SU-DHL-6 (cell line): Measurements from ENCODE around the gene ZNF454.

Experiments used
- H2AFZ ChIP-seq: fragments of 200-600 bp; sonication (generic); 2 replicates; pipeline ENCODE4 v1.6.1; 2014; ENCODE audit warnings: low read depth, mild to moderate bottlenecking, moderate library complexity, mixed read lengths, antibody characterized with exemption, low read length; ENCODE audit not compliant: severe bottlenecking
- H3F3A ChIP-seq: fragments of 200-600 bp; shearing (Covaris generic); 2 replicates; pipeline ENCODE4 v1.6.0; 2016; ENCODE audit warnings: antibody characterized with exemption, mild to moderate bottlenecking; ENCODE audit not compliant: insufficient read depth
- H3K27ac ChIP-seq: fragments of 200-600 bp; sonication (generic); 2 replicates; pipeline ENCODE4 v1.5.1; 2016; ENCODE audit warnings: low read depth, mild to moderate bottlenecking, low read length, moderate library complexity, mixed read lengths
- H3K27me3 ChIP-seq: fragments of 200-600 bp; sonication (generic), shearing (Covaris generic); 2 replicates; pipeline ENCODE4 v1.6.0; 2014; ENCODE audit warnings: mild to moderate bottlenecking, low read length
- H3K36me3 ChIP-seq: fragments of 200-600 bp; sonication (generic); 2 replicates; pipeline ENCODE4 v1.6.1; 2014; ENCODE audit warnings: mild to moderate bottlenecking, low read length, mixed read lengths
- H3K4me2 ChIP-seq: fragments of 300-600, 200-600 bp; shearing (Covaris generic), sonication (generic); 2 replicates; pipeline ENCODE4 v1.6.0; 2014; ENCODE audit warnings: low read length, low read depth, mild to moderate bottlenecking; ENCODE audit not compliant: poor library complexity, severe bottlenecking
- H3K4me3 ChIP-seq: fragments of 200-600 bp; sonication (generic); 2 replicates; pipeline ENCODE4 v1.5.1; 2014; ENCODE audit warnings: antibody characterized with exemption, low read length, mild to moderate bottlenecking, mixed read lengths; ENCODE audit not compliant: insufficient read depth, poor library complexity, severe bottlenecking
- H3K79me2 ChIP-seq: fragments of 200-600 bp; sonication (generic); 2 replicates; pipeline ENCODE4 v1.6.1; 2014; ENCODE audit warnings: mild to moderate bottlenecking, low read length, moderate library complexity; ENCODE audit not compliant: insufficient read depth
- H3K9ac ChIP-seq: fragments of 200-600 bp; sonication (generic); 2 replicates; pipeline ENCODE4 v1.7.0; 2014; ENCODE audit warnings: mild to moderate bottlenecking, low read length
- H3K9me2 ChIP-seq: fragments of 200-600 bp; sonication (generic); replicated peaks from 2 replicates; pipeline ENCODE4 v1.6.1; 2014; ENCODE audit warnings: low read length; ENCODE audit not compliant: insufficient read depth
- H3K9me3 ChIP-seq: fragments of 200-600 bp; sonication (generic); 2 replicates; pipeline ENCODE4 v1.6.1; 2014; ENCODE audit warnings: low read length, mixed read lengths; ENCODE audit not compliant: insufficient read depth
- H4K20me1 ChIP-seq: fragments of 200-600 bp; sonication (generic); 2 replicates; pipeline ENCODE4 v1.6.1; 2014; ENCODE audit warnings: low read depth, mild to moderate bottlenecking, antibody characterized with exemption, low read length, moderate library complexity, mixed read lengths
- EZH2phosphoT487 ChIP-seq: fragments of 200-600 bp; sonication (generic), shearing (Covaris generic); conservative IDR thresholded peaks from 2 replicates; pipeline ENCODE4 v1.6.1; 2018; ENCODE audit warnings: mild to moderate bottlenecking, antibody characterized with exemption, low read length, moderate library complexity, mixed read lengths
- TF ChIP-seq, protein P1 (sequence below): fragments of 200-600 bp; sonication (generic); IDR thresholded peaks from one replicate; pipeline ENCODE4 v1.5.1; 2017; ENCODE audit warnings: antibody characterized with exemption, mild to moderate bottlenecking, low read length, moderate library complexity; ENCODE audit not compliant: insufficient read depth, poor library complexity, severe bottlenecking

Gene ZNF454

DNA sequence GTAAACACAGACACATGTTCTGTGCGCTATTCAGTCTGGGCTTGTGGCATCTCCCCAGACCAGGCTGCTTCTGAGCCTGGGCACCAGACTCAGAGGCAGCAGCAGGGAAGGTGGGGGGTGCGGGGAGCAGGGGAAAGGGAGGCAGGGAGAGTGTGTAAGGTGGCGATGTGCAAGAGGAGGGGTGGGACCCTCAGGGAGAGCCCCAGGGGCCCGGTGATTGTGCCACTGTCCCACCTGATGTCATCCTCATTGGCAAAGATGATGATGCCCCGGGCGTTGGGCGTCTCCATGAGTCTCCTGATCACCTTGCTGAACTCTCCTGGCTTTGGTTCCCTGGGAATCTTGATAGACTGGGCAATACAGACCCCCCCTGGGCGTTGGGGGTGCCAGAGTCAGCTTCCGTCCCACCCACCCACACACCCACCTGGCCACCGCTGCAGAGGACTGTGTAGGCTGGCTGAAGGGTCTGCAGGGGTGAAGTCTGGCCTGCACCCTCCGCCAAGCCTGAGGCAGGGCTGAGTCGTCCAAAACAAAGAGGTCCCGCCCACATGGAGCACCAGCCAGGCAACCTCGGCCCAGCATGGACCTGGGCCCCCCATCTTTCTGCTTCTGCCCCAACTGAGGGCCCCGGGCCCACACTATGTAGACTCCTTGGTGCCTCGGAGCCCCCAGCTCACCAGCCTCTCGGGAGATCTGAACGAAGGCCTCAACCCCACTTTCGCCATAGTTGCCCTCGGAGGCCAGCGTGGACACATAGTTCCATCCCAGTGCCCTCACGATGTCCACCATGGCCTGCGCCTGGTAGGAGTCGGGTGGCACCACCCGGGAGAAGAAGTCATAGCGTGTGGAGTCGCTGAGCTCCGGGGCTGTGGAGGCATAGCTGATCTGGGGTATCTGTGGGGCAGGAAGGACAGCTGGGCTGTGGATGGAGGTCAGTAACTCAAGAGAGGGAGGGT, 50.5 kb downstream of the ZNF454 start:
- H4K20me1 ChIP-seq, result no peaks in the 10 kb centered on the region
- H3K27me3 ChIP-seq, result no peaks in the 10 kb centered on the region
- H3K4me3 ChIP-seq, result no peak overlapping the region
- H3K9ac ChIP-seq, result no peak overlapping the region
- TF ChIP-seq EZH2phosphoT487, result no peak
- TF ChIP-seq, protein P1, sequence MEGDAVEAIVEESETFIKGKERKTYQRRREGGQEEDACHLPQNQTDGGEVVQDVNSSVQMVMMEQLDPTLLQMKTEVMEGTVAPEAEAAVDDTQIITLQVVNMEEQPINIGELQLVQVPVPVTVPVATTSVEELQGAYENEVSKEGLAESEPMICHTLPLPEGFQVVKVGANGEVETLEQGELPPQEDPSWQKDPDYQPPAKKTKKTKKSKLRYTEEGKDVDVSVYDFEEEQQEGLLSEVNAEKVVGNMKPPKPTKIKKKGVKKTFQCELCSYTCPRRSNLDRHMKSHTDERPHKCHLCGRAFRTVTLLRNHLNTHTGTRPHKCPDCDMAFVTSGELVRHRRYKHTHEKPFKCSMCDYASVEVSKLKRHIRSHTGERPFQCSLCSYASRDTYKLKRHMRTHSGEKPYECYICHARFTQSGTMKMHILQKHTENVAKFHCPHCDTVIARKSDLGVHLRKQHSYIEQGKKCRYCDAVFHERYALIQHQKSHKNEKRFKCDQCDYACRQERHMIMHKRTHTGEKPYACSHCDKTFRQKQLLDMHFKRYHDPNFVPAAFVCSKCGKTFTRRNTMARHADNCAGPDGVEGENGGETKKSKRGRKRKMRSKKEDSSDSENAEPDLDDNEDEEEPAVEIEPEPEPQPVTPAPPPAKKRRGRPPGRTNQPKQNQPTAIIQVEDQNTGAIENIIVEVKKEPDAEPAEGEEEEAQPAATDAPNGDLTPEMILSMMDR, result no peak
- no peaks in the 10 kb centered on the region for H3K9me2 ChIP-seq
- no peaks in the 10 kb centered on the region for H3K9me3 ChIP-seq
- H2AFZ ChIP-seq, result no peak overlapping the region
- H3F3A ChIP-seq, result no peaks in the 10 kb centered on the region
- H3K4me2 ChIP-seq, result no peak overlapping the region
- no peaks in the 10 kb centered on the region for H3K79me2 ChIP-seq
- no peak overlapping the region for H3K27ac ChIP-seq
- no peaks in the 10 kb centered on the region for H3K36me3 ChIP-seq

DNA sequence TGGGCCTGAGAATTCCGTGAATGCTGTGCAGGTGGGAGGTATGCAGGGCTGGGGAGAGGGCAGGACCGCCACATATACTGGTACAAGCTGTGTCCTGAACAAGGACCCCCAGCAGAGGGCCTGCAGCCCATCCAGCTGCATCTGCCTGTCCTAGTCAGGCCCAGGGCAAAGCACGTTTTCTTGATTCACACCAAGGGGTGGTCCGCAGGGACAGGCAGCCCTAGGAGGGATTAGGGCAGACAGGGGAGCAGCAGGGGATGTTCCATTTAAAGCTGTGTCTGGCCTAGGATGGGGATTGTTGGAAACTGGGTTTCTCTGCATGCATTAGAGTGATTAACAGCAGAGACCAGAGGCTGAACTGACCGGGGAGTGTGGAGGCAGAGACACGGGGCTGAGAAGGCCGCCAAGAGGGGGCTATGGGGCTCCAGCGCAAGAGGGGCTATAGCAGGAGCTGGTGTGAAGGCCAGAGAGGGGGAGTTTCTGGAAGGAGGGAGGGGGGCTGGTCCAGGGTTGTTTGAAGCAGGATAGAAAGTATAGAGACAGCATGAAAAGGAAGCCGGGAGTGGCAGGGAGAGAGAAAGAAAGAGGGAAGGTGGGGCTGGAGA, 51.4 kb downstream of the ZNF454 start:
- no peaks in the 10 kb centered on the region for H4K20me1 ChIP-seq
- H3K9me2 ChIP-seq, result no peaks in the 10 kb centered on the region
- H3K27me3 ChIP-seq, result no peaks in the 10 kb centered on the region
- H3K4me3 ChIP-seq, result no peak overlapping the region
- H3K27ac ChIP-seq, result no peak overlapping the region
- no peak overlapping the region for H3K4me2 ChIP-seq
- no peak overlapping the region for H3K9ac ChIP-seq
- no peaks in the 10 kb centered on the region for H3K36me3 ChIP-seq
- H3F3A ChIP-seq, result no peaks in the 10 kb centered on the region
- H3K79me2 ChIP-seq, result no peaks in the 10 kb centered on the region
- TF ChIP-seq, protein P1, result no peak
- no peak for TF ChIP-seq EZH2phosphoT487
- H3K9me3 ChIP-seq, result no peaks in the 10 kb centered on the region
- no peak overlapping the region for H2AFZ ChIP-seq

DNA sequence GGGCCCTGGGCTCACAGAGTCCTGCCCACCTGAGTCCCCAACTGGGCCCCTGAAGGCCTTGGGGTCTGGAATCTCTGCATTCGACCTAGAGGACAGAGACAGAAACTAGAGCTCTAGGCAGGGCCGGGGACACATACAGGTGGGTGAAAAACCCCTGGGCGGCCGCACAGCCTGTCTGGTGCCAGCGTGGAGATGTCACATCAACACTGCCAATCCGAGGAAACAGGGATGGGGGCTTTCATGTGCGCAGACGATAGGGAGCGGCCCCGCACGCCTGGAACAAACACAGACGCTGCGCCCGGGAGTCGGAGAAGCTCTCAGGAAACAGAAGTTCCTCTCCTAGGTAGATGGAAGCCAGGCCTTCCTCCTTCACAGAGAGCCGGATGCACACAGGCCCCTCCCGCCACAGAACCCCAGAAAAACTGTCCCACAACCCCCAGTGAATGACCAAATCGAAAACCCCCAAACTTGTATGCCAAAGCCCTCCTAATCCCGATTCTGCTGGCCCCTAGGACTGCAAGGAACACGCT, 52.3 kb downstream of the ZNF454 start:
- Histone ChIP-seq H2AFZ (no peak overlapping the region), H3K27me3 (no peaks in the 10 kb centered on the region), H3K4me2 (no peak overlapping the region), H3K9me2 (no peaks in the 10 kb centered on the region), H3K27ac (no peak overlapping the region), H3F3A (no peaks in the 10 kb centered on the region), H4K20me1 (no peaks in the 10 kb centered on the region), H3K9ac (no peak overlapping the region), H3K36me3 (no peaks in the 10 kb centered on the region), H3K4me3 (no peak overlapping the region), H3K9me3 (no peaks in the 10 kb centered on the region), H3K79me2 (no peaks in the 10 kb centered on the region)
- TF ChIP-seq, protein P1, result no peak
- TF ChIP-seq EZH2phosphoT487, result no peak
